DMS153 (cell line): ENCODE measurements around the gene ITGA1.

Experiments
- DNase-seq: peaks from one replicate; lab custom pipeline; 2025; lab: John Stamatoyannopoulos, UW

The ITGA1 gene

GRCh38 chr5:52772668-52773067 lies 15.0 kb upstream of the ITGA1 start:
- DNase-seq = no peak

- no peak for DNase-seq
Measured at GRCh38 chr5:52773342-52773741, 14.4 kb upstream of the ITGA1 start.

- no peak for DNase-seq
Measured at GRCh38 chr5:52774005-52774410, 13.7 kb upstream of the ITGA1 start.

GRCh38 chr5:52776116-52776515 lies 11.6 kb upstream of the ITGA1 start:
- no peak for DNase-seq

GRCh38 chr5:52777186-52777585 lies 10.5 kb upstream of the ITGA1 start:
- no peak for DNase-seq

- DNase-seq = no peak
Measured at GRCh38 chr5:52778781-52779180, 8.9 kb upstream of the ITGA1 start.

- DNase-seq = no peak
Measured at GRCh38 chr5:52779213-52779612, 8.5 kb upstream of the ITGA1 start.

- no peak for DNase-seq
Measured at GRCh38 chr5:52783226-52783959, 4.3 kb upstream of the ITGA1 start.

GRCh38 chr5:52784737-52785136 lies 3.0 kb upstream of the ITGA1 start:
- DNase-seq = no peak

GRCh38 chr5:52786391-52786790 lies 1.3 kb upstream of the ITGA1 start:
- DNase-seq = no peak

- peak; percentile 11 for DNase-seq
Measured at GRCh38 chr5:52786949-52787599, 642 bp upstream of the ITGA1 start.

- DNase-seq = no peak
Measured at GRCh38 chr5:52788505-52788821, 747 bp downstream of the ITGA1 start.

- no peak for DNase-seq
Measured at GRCh38 chr5:52789378-52789777, 1.7 kb downstream of the ITGA1 start.

- DNase-seq = no peak
Measured at GRCh38 chr5:52789851-52790250, 2.1 kb downstream of the ITGA1 start.

- DNase-seq = no peak
Measured at GRCh38 chr5:52791366-52791765, 3.6 kb downstream of the ITGA1 start.

GRCh38 chr5:52794519-52794918 lies 6.8 kb downstream of the ITGA1 start:
- no peak for DNase-seq

GRCh38 chr5:52796031-52796430 lies 8.3 kb downstream of the ITGA1 start:
- DNase-seq = no peak

GRCh38 chr5:52796516-52797103 lies 8.9 kb downstream of the ITGA1 start:
- DNase-seq = no peak

- no peak for DNase-seq
Measured at GRCh38 chr5:52798938-52799337, 11.2 kb downstream of the ITGA1 start.

- DNase-seq = no peak
Measured at GRCh38 chr5:52799358-52799982, 11.8 kb downstream of the ITGA1 start.

- DNase-seq = peak; percentile 61
Measured at GRCh38 chr5:52799983-52800393, 12.3 kb downstream of the ITGA1 start.

GRCh38 chr5:52800394-52801213 lies 12.9 kb downstream of the ITGA1 start:
- no peak for DNase-seq
